ENCODE results near the gene C22orf23.
"Not testable (repeated sequence)": the region's sequence is repeated elsewhere in the genome, so short reads cannot be mapped to it uniquely, and the experiment has no call there.

Gene C22orf23

DNA sequence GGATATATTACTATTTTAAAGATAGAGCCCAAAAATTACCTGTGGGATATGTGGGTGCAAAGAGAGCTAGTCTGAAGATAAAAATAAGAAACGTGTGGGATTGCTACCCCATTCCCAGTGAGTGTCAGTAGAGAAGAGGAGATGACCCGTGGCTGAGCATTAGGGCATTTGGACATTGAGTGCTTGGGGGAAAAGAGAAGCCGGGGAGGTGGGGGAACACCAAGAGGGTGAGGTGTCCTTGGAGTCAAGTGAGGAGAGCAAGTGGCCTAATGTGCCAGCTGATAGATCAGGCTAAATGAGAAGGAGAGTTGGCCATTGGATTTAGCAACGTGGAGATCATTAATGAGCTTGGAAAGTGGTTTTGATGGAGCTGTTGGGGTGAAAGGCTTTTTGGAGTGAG, 1.3 kb upstream of the C22orf23 start:
- DNase-seq (ENCODE audit: low read depth), result no peak

DNA sequence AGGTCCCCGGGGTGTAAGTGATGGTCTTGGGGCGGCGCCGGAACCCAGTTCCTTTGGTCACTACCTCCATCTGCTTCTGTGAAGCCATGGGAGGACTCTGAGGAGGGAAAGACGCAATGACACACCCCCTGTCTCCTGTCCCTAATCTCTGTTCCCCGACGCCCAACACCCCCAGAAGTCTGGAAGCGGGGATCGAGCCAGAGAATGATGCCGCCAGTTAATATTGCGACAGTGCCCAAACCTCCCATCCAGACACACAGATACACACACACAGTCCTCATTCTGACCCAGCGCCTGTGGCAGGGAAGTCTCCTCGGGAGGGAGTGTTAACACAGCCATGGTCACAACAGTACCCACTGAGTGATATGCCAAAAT, 352 bp downstream of the C22orf23 start:
- DNase-seq (ENCODE audit: low read depth), result no peak

DNA sequence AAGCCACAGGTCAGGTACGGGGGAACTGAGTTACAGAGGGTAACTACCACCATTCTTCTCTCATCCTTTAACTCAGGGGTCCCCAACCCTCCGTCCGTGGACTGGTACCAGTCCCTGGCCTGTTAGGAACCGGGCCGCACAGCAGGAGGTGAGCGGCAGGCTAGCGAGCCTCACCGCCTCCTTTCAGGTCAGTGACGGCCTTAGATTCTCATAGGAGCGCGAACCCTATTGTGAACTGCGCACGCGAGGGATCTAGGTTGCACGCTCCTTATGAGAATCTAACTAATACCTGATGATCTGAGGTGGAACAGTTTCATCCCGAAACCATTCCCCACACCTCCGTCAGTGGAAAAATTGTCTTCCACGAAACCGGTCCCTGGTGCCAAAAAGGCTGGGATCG, 772 bp downstream of the C22orf23 start:
- DNase-seq (ENCODE audit: low read depth), result not testable (repeated sequence)

DNA sequence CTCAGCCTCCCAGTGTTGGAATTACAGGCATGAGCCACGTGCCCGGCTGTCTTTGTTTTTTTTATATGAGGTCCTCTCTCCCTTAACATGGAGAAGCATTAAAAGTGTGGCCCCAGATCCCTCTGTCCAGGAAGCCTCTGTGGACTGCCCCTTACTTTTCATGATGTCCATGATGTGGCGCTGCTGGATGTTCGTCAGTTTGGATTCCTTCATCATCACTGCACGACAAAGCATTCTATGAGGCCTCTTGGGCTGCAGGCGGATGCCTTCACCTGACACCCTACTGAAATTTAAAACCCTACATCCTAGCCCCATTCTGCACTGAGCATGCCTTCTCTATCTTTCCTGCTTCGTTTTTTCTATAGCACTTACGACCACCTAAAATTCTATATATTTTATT, 2.1 kb downstream of the C22orf23 start:
- no peak for DNase-seq (ENCODE audit: low read depth)

DNA sequence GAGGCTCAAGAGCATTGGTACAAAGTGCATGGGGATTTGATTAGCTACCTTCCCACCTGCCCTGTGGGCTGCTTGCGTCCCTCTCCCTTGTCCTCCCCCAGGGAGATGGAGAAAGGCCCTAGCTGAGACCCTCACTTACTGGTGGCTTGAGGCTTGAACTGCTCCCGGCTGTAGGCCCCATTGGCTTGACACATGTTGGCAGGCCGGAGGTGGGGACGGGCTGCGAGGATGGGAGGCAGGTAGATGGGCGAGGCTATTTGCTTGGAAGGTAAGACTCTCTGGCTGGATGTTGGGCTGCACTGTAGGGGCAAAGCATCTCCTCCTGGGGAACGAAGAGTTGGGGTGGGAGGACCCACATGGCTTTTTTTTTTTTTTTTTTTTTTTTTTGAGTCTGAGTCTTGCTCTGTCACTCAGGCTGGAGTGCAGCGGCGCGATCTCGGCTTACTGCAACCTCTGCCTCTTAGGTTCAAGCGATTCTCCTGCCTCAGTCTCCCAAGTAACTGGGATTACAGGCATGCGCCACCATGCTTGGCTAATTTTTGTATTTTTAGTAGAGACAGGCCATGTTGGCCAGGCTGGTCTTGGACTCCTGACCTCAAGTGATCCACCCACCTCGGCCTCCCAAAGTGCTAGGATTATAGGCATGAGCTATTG, 6.1 kb downstream of the C22orf23 start:
- not testable (repeated sequence) for DNase-seq (ENCODE audit: low read depth)

DNA sequence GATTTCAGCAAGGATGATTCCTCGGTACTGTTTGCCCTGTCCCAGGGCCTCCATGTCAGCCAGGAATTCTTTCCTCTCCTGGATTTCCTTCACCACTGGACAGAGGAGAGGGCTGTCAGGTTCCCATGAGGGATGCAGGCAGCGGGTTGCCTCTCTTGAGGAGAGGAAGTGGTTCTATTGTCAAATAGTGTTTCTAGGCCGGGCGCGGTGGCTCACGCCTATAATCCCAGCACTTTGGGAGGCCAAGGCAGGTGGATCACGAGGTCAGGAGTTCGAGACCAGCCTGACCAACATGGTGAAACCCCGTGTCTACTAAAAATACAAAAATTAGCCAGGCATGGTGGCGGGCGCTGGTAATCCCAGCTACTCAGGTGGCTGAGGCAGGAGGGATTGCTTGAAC, 9.0 kb downstream of the C22orf23 start:
- not testable (repeated sequence) for DNase-seq (ENCODE audit: low read depth)

DNA sequence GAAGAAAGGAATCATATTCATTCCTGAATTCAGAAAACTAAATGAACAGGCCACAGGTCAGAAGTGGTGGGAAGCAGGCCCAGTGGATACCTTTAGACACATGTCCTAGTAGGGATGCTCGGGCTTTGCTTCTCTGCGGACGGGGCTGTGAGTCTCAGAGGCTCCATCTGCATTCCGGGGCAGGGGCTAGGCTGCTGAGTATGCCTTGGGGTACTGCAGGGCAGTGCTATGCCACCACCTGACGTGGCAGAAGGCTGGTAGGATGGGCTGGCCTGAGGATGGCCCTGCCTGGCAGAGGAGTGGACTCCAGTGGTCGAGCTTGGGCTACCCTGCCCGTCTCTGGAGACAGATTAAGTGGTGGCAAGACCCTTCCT, 9.6 kb downstream of the C22orf23 start:
- DNase-seq (ENCODE audit: low read depth), result no peak

DNA sequence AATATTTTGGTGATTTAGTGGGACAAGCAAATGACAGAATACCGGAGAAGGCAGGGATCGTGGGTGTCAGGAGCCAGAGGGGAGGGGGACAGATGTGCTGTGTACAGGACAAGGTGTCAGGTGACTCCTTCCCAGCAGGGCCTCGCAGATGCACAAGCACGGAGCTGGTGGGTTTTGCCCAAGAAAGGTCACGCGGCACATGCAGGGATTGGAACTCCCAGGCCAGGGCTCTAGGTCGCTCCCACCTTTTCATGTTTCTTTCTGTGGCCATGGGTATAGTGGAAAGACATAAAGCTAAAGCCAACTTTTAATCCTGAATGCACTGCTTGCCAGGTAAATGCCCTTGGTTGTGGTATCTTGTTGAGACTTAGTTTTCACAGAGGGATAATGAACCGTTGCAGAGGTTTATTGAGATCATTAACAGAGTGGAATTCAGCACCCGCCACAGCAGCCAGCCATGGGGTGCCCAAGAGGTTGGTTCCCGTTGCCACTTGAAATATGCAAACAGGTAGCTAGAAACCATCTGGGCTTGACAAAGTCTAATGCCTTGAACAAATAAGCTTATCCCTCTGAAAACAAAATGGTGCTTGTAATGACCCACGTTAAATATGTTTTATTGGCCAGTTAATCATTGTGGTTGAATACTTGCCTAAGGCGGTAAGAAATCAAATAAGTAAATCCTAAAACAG, 10.1 kb downstream of the C22orf23 start:
- DNase-seq (ENCODE audit: low read depth), result no peak

DNA sequence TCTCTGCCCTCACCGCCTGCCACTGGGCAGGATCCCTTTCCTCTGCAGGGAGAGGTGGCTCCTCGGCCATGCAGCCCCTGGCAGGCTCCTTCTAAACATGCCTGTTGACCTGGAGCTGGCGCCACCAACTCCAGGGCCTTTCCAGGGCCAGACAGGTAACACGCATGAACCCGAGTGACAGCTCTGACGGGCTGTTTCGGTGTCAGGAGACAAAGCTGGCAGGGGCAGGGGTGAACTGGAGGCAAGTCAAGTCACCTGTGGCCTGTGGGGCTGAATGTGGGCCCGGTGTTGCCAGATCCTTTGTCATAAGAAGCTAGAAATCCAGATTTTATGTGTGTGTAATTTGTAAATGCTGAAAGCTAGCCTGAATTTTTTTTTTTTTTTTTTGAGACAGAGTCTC, 11.3 kb downstream of the C22orf23 start:
- DNase-seq (ENCODE audit: low read depth), result no peak

DNA sequence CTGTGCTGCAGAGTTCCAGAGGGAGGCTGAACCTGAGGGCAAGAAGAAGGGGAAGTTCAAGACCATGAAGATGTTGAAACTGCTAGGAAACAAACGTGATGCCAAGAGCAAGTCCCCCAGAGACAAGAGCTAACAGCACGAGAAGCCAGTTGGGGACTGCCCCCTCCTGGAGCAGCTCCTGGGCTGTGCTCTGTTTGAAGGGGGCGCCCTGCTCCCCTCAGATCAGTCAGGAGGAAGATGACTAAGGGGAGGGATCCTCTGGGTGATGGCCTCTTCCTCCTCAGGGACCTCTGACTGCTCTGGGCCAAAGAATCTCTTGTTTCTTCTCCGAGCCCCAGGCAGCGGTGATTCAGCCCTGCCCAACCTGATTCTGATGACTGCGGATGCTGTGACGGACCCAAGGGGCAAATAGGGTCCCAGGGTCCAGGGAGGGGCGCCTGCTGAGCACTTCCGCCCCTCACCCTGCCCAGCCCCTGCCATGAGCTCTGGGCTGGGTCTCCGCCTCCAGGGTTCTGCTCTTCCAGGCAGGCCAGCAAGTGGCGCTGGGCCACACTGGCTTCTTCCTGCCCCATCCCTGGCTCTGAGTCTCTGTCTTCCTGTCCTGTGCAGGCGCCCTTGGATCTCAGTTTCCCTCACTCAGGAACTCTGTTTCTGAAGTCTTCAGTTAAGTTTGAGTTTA, 12.6 kb downstream of the C22orf23 start:
- peak; percentile 77 for DNase-seq (ENCODE audit: low read depth)

DNA sequence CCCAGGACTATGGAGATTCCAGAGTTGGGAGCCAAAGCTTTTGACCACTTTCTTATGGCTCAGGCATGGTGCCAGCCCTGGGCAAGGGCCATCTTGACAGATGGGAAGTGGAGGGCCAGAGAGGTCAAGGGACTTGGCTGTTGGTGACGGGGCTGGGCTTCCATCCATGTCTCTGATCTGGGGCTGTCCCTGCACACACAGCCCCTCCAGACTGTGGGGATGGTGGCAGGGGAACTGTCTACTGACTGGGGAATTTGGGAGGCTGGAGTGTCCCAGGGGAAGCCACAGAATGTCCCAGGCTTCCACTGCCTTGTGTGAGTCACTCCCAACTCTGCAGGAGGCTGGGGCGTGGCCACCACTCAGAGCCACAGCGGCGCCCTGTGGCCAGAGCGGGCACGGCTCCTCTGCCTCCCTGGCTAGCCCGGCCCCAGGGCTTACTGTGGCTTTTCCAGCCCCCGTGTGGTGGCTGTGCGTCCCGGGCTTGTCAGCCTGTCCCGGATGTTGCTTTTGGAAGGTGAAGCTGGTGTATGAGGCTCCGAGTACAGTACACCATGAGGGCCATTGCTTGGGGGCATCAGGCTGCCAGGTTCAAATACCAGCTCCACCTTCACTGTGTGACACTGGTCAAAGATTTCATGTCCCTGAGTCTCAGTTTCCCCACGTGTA, 19.6 kb downstream of the C22orf23 start:
- peak; percentile 80 for DNase-seq (ENCODE audit: low read depth)

DNA sequence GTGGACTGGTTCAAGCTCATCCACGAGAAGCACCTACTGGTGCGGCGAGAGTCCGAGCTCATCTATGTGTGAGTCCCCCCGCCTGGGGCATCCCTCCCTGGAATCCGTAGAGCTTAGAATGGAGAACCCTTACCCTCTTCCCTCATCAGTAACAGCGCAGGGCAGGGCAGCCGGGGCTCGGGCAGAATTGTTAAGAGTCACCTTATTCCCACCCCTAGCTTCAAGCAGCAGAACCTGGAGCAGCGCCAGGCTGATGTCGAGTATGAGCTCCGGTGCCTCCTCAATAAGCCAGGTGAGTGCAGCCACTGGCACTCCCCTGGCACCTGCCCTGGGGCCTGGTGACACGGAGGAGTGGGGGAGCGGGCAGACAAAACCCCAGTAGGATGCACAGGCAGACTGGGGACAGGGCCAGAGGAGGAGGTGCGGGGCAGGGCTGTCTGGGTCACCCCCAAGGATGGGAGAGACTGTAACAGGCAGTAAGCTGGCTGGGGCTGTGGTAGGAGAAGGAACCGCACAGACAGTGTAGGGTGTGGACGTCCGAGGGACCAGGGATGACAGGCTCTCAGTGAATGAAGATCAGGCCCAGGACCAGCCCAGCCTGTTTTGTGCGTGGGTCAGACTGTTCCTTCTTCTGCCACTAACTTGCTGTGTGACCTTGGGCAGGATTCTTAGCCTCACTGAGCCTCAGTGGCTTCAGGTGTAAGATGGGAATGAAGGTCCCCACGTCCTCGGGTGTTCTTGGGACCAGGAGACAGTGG, 20.4 kb downstream of the C22orf23 start:
- no peak for DNase-seq (ENCODE audit: low read depth)

DNA sequence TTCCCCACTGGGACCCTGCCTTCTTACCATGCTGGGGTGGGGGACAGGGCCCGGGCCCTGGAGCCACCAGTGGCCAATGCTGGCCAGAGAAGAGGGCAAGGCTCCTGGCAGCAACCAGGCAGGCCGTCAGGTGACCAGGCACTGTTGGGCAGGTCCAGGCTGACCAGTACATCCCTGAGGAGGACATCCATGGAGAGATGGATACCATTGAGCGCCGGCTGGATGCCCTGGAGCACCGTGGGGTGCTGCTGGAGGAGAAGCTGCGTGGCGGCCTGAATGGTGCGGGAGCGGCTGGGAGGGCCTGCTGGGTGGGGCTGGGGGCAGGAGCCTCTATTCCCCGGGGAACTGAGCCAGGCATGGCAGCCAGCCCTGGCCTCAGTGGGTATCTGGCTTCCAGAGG, 21.0 kb downstream of the C22orf23 start:
- no peak for DNase-seq (ENCODE audit: low read depth)

DNA sequence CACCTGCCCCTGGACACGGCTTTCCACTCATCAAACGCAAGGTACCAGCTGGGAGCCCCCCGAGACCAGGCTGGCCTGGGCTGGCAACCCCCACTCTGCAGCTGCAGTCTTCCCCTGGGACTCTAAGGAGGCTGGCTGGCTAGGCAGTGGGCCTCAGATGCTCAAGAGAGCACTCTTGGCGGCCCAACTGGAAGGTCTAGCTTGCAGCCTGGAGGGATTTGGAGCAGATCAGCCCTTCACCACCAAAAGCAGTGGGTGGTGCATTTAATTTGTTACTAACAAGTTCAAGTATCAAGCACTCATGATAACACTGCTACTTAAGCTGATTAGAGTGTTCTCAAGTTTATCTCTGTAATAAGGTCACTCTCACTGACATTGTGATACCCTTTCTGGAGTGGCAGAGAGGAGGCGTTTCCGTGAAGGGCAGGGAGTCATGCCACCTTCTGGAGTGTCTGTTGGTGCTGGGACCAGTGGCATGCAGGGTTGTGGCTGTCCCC, 21.5 kb downstream of the C22orf23 start:
- no peak for DNase-seq (ENCODE audit: low read depth)

DNA sequence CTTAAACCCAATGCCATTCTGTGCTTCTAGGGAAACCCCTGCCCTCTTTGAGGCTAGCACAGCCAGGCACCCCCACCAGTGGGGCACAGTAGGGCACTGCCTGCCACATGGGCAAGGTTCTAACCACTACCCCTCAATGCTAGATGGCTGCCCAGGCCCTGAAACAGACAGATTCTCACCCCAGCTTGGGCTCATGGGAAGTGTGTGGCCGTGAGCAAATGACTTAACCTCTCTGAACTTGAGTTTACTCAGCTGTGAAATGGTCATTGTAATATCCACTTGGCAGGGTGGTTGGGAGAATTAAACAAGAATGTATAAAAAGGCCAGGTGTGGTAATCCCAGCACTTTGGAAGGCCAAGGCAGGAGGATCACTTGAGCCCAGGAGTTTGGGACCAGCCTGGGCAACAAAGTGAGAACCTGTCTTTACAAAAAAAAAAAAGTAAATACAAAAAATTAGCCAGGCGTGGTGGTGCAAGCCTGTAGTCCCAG, 22.4 kb downstream of the C22orf23 start:
- DNase-seq (ENCODE audit: low read depth), result no peak

DNA sequence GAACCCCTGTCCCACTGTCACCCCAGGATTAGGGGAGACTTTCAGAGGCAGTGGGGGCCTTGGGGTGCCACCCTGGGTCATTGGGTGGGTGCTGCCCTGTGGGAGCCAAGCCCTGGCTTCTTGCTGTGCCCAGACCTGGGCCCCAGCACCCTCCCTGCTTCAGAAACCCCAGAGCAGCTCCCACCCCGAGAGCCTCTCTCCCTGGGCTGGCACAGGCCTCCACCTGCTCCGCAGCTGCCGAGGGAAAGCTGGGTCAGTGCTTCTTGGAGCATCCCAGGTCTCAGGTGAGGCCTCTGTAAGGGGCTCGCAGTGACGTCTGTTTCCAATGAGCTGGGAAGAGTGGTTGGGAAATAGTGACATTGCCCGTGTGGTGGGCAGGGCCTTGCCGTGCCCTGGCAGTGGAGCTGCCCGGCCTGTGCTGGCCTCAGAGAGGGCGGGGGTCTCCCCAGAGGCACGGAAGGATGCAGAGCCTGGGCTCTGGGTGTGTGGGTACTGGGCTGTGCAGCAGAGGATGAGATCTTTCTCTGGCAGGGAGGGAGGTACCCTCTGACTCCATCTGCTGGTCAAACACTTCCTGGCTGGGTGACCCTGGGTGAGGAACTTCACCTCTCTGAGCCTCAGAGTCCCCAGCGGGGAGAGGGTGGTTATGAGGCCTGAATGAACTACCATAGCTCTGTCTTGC, 23.0 kb downstream of the C22orf23 start:
- DNase-seq (ENCODE audit: low read depth), result no peak

DNA sequence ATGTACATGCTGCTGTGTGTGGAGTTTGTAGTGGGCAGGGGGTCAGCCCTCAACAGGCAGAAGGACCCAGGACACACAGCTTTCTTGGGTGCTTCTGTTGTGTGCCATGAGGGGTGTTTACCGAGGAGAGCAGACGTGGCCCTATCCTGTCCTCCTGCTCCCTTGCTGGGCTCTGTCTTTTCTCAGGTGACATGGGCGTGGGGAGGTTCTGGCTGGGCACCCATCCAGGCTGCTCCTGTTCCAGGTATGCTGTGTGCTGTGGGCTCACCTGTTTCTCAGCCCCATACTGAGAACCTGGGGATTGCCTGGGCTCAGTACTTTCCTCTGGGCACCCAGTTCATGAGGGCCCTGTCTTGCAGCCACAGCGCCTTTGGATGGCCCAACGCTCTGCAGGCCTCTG, 24.0 kb downstream of the C22orf23 start:
- DNase-seq (ENCODE audit: low read depth), result no peak

DNA sequence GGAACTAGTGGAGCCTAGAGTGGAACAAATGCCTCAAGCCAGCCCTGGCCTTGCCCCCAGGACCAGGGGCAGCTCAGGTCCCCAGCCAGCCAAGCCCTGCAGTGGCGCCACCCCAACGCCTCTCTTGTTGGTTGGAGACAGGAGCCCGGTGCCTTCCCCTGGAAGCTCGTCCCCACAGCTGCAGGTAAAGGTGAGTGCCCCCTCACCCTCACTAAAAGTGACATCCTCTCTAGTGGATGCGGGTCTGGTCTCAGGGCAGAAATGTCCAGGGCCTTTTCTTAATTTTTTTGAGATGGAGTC, 25.8 kb downstream of the C22orf23 start:
- no peak for DNase-seq (ENCODE audit: low read depth)

DNA sequence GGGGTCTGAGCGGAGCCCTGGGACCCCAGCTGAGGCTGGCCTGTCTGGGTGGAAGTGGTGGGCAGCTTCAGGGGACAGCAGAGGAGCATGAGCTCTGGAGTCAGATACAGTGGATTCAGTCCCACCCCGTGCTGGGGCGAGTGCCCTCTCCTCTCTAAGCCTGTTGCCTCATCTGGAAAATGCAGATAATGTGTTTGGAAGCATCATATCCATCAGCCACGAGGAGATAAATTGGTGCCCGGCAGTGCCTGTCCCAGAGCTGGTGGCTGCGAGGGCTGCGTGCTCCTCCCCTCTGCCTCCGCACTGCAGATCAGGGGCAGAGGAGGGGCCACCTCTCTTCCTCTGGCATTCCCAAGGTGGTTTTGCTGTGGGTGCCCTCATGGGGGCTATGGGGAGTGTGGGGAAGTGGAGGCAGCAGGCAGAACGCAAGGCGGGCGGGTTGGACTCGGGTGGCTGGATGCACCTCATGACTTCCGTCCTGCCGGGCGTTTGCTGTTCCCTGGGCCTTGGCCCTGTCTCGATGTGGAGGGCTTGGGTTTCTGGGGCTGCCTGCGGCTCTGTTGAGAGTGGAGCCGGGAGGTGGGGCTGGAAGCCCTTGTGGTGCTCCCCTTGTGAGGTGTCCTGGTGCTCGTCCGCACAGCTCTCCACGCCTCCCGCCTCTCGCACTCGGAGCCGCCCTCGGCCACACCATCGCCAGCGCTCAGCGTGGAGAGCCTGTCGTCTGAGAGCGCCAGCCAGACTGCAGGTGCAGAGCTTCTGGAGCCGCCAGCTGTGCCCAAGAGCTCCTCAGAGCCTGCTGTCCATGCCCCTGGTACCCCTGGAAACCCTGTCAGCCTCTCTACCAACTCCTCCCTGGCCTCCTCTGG, 26.4 kb downstream of the C22orf23 start:
- DNase-seq (ENCODE audit: low read depth), result no peak

DNA sequence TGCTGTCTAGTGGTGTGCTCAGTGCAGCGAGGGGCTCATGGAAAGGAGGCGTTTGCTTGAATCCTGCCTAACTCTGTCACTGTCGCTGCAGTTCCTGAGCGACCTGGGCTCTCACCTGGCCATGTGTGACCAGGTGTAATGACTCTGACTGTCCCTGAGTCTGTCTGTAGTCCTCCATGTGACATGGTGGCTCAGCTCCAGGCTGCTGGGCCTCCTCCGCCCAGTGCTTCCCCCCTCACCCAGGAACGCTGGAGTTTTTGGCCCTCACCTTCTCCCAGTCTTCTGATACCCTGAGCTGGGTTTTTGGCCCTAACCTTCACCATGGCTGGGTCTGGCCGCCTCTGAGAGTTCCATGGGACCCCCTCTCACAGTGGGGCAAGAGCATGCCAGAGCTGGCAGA, 27.0 kb downstream of the C22orf23 start:
- DNase-seq (ENCODE audit: low read depth), result no peak

DNA sequence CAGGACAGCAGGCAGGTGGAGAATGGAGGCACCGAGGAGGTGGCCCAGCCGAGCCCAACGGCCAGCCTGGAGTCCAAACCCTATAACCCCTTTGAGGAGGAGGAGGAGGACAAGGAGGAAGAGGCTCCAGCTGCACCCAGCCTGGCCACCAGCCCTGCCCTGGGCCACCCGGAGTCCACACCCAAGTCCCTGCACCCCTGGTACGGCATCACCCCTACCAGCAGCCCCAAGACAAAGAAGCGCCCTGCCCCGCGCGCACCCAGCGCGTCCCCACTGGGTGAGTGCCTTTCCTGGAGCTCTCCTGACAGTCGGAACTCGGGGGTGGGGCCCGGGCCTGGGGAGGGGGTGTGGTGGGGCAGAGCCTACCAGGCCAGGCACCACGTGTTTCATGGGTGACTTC, 27.6 kb downstream of the C22orf23 start:
- no peak for DNase-seq (ENCODE audit: low read depth)
